Measurements from ENCODE around the gene EXOC1L.

GRCh38 chr4:55866290-55866907, 46.8 kb downstream of the EXOC1L start:
- TF ChIP-seq TFCP2L1 (CRISPR knock-in tag; IDR thresholded peaks at IDR 0.05) (no peak), CTCF (IDR thresholded peaks at IDR 0.05) (no peak), POLR2A (IDR thresholded peaks at IDR 0.05; ENCODE audit: low read length) (no peak), RFX5 (IDR thresholded peaks at IDR 0.05) (no peak), BHLHE40 (IDR thresholded peaks at IDR 0.05; ENCODE audit: low read depth, low read length) (no peak), CHD2 (IDR thresholded peaks at IDR 0.05; ENCODE audit: low read length, partially characterized antibody) (no peak), JUN (IDR thresholded peaks at IDR 0.05) (no peak), KDM5A (IDR thresholded peaks at IDR 0.05) (no peak), HEYL (CRISPR knock-in tag; IDR thresholded peaks at IDR 0.05) (no peak), HOXA7 (CRISPR knock-in tag; IDR thresholded peaks at IDR 0.05) (no peak), RARB (CRISPR knock-in tag; IDR thresholded peaks at IDR 0.05) (no peak), EP300 (IDR thresholded peaks at IDR 0.05) (no peak)

All from A549 (cell line).